ENCODE data around the gene PGM5.

- TF ChIP-seq CTCF (IDR thresholded peaks at IDR 0.05; ENCODE audit: control extremely low read depth in 1 of 3, insufficient read depth in 1 of 3, low read depth in 1 of 3, low read length in 3 of 3) (no peak), JUN (IDR thresholded peaks at IDR 0.05; ENCODE audit: low read depth, low read length) (no peak), TAF1 (IDR thresholded peaks at IDR 0.05; ENCODE audit: low read depth, low read length) (no peak)
Observed at GRCh38 chr9:68455451-68455850, 99.0 kb downstream of the PGM5 start.
